T-helper 2 cell treated with Interferon-gamma antibody and Interleukin-4, amounts not matched to agents 5 μg/mL and 100 μg/mL, for 36 hours (primary cell): ENCODE measurements around the gene ZNF521.

Experiments
- DNase-seq: peaks from one replicate; pipeline ENCODE4 v3.0.0; 2021; ENCODE audit warnings: low spot score
- H3K27ac Mint-ChIP-seq: one replicate; pipeline ENCODE4 v1.8.0; 2021; ENCODE audit warnings: mild to moderate bottlenecking, mixed read lengths
- H3K27me3 Mint-ChIP-seq: one replicate; pipeline ENCODE4 v1.8.0; 2021; ENCODE audit warnings: low read depth, mixed read lengths
- H3K36me3 Mint-ChIP-seq: one replicate; pipeline ENCODE4 v1.8.0; 2021; ENCODE audit warnings: low read depth, mixed read lengths
- H3K4me1 Mint-ChIP-seq: one replicate; pipeline ENCODE4 v1.8.0; 2021; ENCODE audit warnings: low read depth, mixed read lengths
- H3K4me3 Mint-ChIP-seq: one replicate; pipeline ENCODE4 v1.8.0; 2022; ENCODE audit warnings: mild to moderate bottlenecking, moderate library complexity, mixed read lengths
- H3K9me3 Mint-ChIP-seq: one replicate; pipeline ENCODE4 v1.8.0; 2021; ENCODE audit warnings: mixed read lengths

The ZNF521 gene

DNA sequence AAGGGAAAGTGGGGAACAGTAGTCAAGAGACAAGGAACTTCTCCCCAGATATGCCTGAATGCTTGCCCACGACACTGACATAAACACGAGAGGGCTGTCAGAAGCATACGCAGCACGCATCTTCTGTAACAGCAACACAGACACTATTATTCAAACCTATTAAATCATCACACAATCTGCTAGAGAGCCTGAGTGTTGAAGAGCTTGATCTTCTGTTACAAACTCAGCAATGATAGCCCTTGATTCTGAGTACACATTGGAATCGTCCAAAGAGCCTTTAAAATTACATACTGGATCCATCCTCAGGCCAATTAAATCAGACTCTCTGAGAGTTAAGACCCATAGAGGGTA is 111.6 kb downstream of the ZNF521 start:
- Mint-ChIP-seq H3K4me1 (no peaks in the 10 kb centered on the region), H3K27ac (no peak overlapping the region), H3K4me3 (no peak overlapping the region), H3K27me3 (no peaks in the 10 kb centered on the region), H3K36me3 (no peaks in the 10 kb centered on the region), H3K9me3 (no peaks in the 10 kb centered on the region)
- no peak for DNase-seq

DNA sequence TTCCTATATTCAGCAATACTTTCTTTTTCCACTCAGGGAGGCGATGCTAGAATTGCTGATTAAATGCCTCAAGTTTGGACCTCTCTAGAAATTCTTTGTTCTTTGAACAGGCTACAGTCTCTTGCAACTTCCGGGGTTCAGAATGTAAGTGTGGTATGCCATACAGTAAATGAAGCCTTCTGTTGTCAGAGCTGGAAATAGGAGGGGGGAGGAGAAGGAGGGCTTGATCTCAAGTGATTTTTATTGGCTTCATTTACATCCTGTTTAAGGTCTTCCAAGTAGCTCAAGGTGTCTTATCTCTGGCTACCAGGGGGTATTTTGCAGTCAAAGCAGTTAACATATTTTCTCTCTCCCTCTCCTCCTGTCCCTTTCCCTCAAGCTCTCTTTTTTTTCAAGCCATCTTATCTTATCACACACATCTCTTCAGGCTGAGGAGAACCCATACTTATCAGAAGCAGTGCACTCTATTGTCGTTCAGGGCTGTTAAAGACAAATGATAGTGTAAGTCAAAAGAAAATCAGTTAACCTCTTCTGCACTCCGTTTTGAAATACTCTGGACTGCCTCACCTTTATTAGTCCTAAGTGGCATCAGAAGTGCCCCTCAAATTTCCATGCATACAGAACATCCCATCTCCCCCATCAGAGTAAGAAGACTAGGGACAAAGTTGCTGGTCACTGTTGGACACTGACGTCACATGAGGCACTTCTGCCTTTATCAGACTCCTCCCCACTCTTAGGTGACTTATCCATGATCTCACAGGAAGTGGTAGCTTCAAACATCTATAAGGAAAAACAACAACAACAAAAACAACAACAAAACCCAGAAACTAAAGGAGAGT is 112.2 kb downstream of the ZNF521 start:
- H3K27ac Mint-ChIP-seq, result no peak overlapping the region
- no peak overlapping the region for H3K4me3 Mint-ChIP-seq

DNA sequence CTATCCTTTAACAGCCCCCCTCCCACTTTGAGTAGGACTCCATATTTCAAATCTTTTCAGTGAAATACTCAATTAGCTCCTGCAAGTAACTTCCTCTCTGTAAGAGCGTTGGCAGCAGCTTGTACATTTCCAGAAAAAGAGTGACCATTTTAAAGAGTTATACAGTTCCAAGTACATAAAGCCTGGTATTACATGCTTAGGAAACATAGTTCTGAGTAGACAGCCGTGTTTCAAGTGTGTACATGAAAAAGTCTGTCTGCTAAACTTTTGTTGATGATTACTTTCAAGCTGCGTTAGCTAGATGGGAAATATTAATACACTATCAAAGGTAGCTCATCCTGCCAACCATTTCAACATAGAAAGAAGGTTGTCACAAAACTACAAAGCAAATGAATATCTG is 112.8 kb downstream of the ZNF521 start:
- Mint-ChIP-seq H3K27ac (no peak overlapping the region), H3K9me3 (no peaks in the 10 kb centered on the region), H3K27me3 (no peaks in the 10 kb centered on the region), H3K4me3 (no peak overlapping the region), H3K36me3 (no peaks in the 10 kb centered on the region), H3K4me1 (no peaks in the 10 kb centered on the region)
- DNase-seq, result no peak

More for the DNA sequence above, 112.2 kb downstream of the ZNF521 start:
- H3K36me3 Mint-ChIP-seq, result no peaks in the 10 kb centered on the region
- no peaks in the 10 kb centered on the region for H3K4me1 Mint-ChIP-seq
- no peak for DNase-seq
- no peaks in the 10 kb centered on the region for H3K9me3 Mint-ChIP-seq
- H3K27me3 Mint-ChIP-seq, result no peaks in the 10 kb centered on the region

DNA sequence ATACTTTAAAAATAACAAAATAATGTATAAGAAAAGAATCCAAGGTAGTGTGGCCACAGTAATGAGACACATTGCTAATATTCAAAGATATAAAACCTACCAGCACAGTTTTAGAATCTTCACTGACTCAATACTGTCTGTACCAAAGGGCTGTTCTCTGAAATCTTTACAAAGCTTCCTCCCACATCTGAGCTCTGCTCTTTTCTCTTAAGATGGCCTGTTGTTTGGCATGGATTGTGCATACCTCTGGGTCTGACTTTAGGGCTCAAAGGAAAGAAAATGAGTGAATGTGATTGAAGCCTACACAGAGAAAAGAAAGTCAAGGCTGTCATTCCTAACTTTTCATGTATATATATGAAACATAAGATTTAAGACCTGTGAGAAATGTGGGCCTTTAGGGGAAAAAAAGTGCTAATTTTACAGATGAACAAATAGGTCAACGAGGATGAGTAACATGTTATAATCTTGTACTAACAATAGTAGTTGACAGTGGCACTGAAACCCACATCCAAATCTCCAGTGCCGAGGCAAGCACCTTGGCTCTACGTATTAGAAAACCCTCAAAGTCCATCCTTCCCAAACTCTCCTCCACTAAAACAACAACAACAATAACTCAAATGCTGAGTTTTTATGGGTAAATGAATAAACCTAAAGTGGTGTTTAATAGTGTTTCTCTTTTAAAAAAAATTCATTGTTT is 114.2 kb downstream of the ZNF521 start:
- H3K9me3 Mint-ChIP-seq, result no peaks in the 10 kb centered on the region
- no peak overlapping the region for H3K27ac Mint-ChIP-seq
- DNase-seq, result no peak
- H3K27me3 Mint-ChIP-seq, result no peaks in the 10 kb centered on the region
- H3K4me1 Mint-ChIP-seq, result no peaks in the 10 kb centered on the region
- H3K36me3 Mint-ChIP-seq, result no peaks in the 10 kb centered on the region
- no peak overlapping the region for H3K4me3 Mint-ChIP-seq

DNA sequence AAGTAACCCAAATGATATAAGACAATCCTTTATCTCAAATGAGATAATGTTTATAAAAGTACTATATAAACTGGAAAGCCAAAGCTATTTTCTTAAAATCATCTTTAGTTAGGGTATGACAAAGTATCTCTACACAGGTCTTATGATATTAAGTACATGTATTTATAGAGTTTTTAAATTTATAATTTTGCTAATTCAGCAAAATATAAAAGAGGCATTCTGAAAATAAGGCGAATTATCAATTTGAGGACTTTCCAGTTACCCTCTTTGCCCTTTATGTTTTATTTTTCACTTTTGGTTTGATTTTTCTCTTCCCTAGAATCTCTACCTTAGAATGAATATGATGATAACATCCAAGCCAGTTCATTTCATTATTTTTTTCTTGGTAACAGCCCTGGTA is 115.2 kb downstream of the ZNF521 start:
- no peak for DNase-seq
- no peaks in the 10 kb centered on the region for H3K36me3 Mint-ChIP-seq
- no peak overlapping the region for H3K4me3 Mint-ChIP-seq
- H3K27ac Mint-ChIP-seq, result no peak overlapping the region
- H3K4me1 Mint-ChIP-seq, result no peaks in the 10 kb centered on the region
- no peaks in the 10 kb centered on the region for H3K27me3 Mint-ChIP-seq
- no peaks in the 10 kb centered on the region for H3K9me3 Mint-ChIP-seq

DNA sequence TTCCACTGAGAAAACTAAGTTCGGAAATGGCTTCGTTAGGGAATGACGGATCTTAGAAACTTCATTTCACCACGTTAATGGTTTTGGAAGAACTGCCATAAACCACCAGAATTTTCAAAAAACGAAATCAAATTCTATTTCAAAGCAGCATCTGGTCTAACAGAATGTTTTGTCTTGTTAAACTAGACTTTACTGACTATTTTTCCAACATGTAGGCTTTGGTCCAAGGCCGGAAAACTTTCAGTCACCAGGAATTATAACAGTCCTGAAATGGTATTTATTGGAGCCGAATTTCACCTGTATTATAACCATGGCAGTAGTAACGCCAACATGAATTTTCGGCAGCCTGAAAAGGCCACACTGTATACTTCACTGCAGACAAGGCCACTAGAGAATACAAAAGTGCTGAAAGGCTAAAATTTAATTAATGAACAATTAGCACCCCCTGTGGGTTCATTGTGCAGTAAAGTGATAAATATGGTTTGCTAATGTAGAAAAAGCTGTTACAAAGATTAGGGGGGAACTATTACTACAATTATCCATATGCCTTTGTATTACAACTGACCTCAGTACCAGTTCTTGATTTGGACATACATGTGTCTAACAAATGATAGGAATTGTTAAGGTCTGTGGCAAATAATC is 116.4 kb downstream of the ZNF521 start:
- Mint-ChIP-seq H3K27me3 (no peaks in the 10 kb centered on the region), H3K36me3 (no peaks in the 10 kb centered on the region), H3K9me3 (no peaks in the 10 kb centered on the region), H3K27ac (no peak overlapping the region), H3K4me3 (no peak overlapping the region), H3K4me1 (no peaks in the 10 kb centered on the region)
- no peak for DNase-seq

DNA sequence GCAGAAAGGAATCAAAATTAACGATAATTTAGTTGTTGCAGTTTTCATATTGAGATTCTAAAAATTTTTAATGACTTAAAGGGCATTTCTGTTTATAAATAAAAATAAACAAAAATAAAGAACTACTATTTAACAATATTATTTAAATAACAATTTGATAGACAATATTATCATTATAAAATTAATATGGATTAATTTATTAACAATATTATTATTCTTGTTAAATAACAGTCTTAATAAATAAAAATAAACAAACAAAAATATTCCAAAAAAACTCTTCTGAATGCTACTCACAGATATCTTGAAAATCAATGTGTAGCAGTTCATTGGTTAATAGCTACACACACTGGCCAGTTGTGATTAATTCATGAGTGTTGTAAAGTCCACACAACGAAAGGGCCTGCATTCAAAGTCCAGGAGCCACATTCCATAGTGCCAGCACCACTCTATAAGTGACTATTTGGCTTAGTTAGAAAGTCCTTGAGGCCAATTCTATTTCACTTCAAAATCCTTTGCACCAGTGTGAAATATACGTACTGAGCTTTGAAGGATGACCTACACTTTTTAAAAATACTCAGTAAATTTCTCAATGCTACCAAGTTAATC is 117.1 kb downstream of the ZNF521 start:
- Mint-ChIP-seq H3K9me3 (no peaks in the 10 kb centered on the region), H3K4me1 (no peaks in the 10 kb centered on the region), H3K27me3 (no peaks in the 10 kb centered on the region), H3K27ac (no peak overlapping the region), H3K4me3 (no peak overlapping the region), H3K36me3 (no peaks in the 10 kb centered on the region)
- no peak for DNase-seq

DNA sequence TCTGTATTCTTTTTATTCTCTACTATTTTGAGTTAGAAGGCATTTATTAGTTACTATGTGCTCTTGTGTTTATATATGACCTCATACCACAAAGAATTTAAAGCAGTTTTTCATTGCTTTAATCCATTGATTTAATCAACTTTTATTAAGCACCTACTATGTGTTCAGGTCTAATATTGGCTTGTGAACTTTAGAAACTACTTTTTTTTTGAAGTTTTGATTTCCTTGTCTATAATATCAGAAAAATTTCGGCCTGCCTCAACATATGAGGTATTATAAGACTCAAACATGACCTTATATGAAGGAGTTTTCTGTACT is 117.7 kb downstream of the ZNF521 start:
- no peak for DNase-seq
- H3K36me3 Mint-ChIP-seq, result no peaks in the 10 kb centered on the region

DNA sequence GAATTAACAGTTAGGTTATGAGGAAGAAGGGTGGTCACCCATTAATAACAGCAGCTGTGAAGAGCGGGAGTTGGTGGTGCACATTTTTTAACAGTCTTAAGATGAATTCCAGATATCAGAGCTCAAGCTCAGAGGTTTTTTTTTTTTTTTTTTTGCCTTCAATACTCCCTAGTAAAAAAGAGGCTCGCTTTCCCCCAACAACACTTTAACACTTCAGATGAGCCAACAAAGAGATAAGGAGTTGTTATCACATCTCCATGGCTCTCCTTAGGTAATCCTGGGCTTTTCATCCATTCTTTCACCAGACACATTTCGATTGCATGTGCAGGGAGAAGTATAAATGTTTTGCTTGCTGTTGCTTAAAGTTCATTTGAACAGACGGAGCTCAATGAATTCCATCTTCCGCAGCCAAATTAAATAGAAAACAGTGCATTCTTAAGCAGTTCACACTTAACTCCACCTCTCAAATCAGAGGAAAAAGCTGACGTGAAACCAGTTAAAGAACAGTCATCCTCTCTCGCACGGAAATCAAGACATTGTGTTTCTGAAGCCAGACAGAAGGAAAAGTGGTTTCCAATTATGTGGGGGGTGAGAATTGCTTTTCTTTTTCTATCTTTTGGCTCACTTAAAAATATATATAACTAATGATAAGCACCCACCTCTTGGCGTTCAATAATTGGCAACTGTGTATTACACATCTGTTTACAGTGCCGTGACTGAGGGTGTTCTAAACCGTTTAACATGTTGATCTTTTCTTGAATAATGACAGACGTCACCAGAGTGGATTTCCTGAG is 118.2 kb downstream of the ZNF521 start:
- Mint-ChIP-seq H3K4me3 (no peak overlapping the region), H3K9me3 (no peaks in the 10 kb centered on the region), H3K27ac (no peak overlapping the region), H3K4me1 (no peaks in the 10 kb centered on the region), H3K36me3 (no peaks in the 10 kb centered on the region), H3K27me3 (peaks cover under 1% of the 10 kb centered on the region)
- no peak for DNase-seq

More for the DNA sequence above, 117.7 kb downstream of the ZNF521 start:
- no peaks in the 10 kb centered on the region for H3K4me1 Mint-ChIP-seq
- no peak overlapping the region for H3K27ac Mint-ChIP-seq
- H3K4me3 Mint-ChIP-seq, result no peak overlapping the region
- H3K27me3 Mint-ChIP-seq, result no peaks in the 10 kb centered on the region
- H3K9me3 Mint-ChIP-seq, result no peaks in the 10 kb centered on the region

DNA sequence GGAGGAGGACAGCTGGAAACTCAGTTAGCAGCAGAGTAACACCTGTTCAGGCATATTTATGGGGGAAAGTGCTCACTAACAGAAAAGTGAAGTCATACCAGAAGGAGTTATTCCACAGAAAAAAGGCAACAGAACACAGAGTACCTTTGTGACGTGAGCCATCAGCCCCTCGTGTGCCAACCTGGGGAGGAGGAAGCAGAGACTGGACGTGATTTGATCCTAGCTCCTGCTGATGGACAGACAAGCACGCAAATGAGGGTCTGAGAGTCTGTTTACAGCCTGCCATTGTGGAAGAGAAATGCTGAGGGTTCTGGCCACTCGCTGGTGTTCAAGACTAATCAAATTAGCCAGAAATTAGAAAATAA is 120.7 kb downstream of the ZNF521 start:
- H3K4me1 Mint-ChIP-seq, result no peaks in the 10 kb centered on the region
- DNase-seq, result no peak

DNA sequence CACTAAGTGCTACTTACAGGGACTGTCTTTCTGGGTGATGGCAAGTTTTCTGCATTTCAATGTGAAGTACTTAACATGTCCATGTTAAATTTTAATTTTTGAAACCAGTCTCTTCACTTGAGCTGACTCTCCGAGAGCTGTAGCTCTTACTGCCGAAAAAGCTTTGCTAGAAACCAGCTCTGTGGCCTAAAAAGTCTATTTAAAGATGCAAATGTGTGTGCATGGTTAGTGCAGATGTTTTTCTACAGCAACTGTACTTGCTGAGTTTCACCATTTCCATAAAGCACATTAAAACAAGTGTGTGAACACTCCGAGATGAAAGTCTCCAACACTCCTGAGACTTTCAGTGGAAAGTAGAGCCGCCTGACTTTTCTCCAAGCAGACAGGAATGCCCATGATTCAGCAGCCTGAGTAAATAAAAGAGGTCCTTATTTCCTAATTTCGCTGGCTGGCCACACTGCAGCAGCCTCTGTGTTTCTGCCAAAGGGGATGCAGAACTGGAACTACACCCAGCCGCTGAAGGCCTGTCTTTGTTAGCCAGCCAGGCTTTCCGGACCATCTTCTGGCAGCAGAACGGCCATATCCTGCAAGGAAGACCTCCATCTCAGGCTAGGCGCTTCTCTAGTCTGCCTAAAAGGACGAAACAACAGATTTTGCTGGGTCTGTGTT is 121.2 kb downstream of the ZNF521 start:
- H3K4me1 Mint-ChIP-seq, result no peaks in the 10 kb centered on the region
- H3K27me3 Mint-ChIP-seq, result peaks cover 4% of the 10 kb centered on the region
- no peak overlapping the region for H3K4me3 Mint-ChIP-seq
- no peak for DNase-seq
- H3K27ac Mint-ChIP-seq, result no peak overlapping the region
- no peaks in the 10 kb centered on the region for H3K9me3 Mint-ChIP-seq
- no peaks in the 10 kb centered on the region for H3K36me3 Mint-ChIP-seq

More for the DNA sequence above, 120.7 kb downstream of the ZNF521 start:
- Mint-ChIP-seq H3K9me3 (no peaks in the 10 kb centered on the region), H3K27me3 (peaks cover 4% of the 10 kb centered on the region), H3K4me3 (no peak overlapping the region), H3K36me3 (no peaks in the 10 kb centered on the region), H3K27ac (no peak overlapping the region)

DNA sequence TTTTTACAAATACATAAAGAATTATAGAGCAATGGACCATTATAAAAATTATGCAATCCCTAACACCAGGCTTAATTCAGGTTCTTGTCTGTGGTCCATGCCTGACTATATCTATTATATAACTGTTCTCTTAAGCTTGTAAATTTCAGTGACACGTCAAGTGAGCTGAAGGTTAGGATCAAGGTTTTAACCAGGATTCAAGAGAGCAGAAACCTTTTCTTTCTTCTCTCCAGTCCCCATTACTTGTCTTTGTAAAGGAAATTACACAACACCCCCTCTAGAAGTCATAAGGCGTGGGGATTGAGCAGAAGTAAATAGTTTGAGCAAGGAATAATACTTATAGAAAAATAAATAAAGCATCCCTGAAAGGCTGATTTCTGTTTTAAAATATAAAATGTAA is 122.0 kb downstream of the ZNF521 start:
- Mint-ChIP-seq H3K36me3 (no peaks in the 10 kb centered on the region), H3K27me3 (peaks cover 4% of the 10 kb centered on the region), H3K27ac (no peak overlapping the region), H3K4me1 (no peaks in the 10 kb centered on the region), H3K4me3 (no peak overlapping the region), H3K9me3 (no peaks in the 10 kb centered on the region)
- DNase-seq, result no peak

DNA sequence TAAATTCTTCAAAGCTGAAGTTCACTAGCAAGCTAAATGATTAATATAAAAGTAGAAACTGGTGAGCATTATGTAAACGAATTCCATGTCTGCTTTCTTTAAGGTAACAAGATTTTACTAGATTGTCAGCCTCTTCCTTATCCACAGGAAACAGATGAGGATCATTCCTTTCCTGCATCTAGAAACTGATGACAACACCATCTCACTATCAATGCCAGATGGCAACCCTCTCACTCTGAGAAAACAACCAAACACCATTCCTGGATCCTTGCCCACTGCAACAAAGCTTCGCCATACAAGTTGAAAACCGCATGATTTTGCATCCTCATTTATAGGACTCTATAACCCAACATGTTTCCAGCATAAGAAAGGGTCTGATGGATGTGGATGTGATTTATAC is 122.9 kb downstream of the ZNF521 start:
- Mint-ChIP-seq H3K9me3 (no peaks in the 10 kb centered on the region), H3K4me3 (no peak overlapping the region), H3K4me1 (no peaks in the 10 kb centered on the region), H3K27ac (no peak overlapping the region), H3K36me3 (no peaks in the 10 kb centered on the region), H3K27me3 (peaks cover 4% of the 10 kb centered on the region)
- DNase-seq, result no peak
